ENCODE data around the gene CYB561. TPM values are rescaled to one million over a fixed set of nuclear protein-coding genes. Genes with fewer than 3 reads are reported as not detected.

CYB561 gene
- total and polyA plus RNA-seq, 9 of the 15 experiments (the other 6 are each of a cell fraction or from before 2014, with no cell fraction given): 4.0 to 30.8 (median 17.4) TPM

- H3K4me1 ChIP-seq (replicated peaks in 1 of 2; ENCODE audit: control insufficient read depth in 2 of 2, insufficient read depth in 2 of 2, low read length in 2 of 2): peaks cover 23 to 46% of the 10 kb centered on the region in 2 experiments
- H2AFZ ChIP-seq (ENCODE audit: low read depth, low read length): peak within 1 kb of the TSS; percentile 73
- WGBS (ENCODE audit: insufficient coverage, low coverage, missing lambda C conversion rate): 0% methylated on average over 1 of the region's 78 CpGs
- no peak within 1 kb of the TSS for H3K27ac ChIP-seq (ENCODE audit: extremely low read depth, low read depth, low read length)
- no peaks in the 10 kb centered on the region for H3K9me3 ChIP-seq (replicated peaks; ENCODE audit: control insufficient read depth, insufficient read depth, low read depth, low read length)
- no peaks in the 10 kb centered on the region for H4K20me1 ChIP-seq (replicated peaks; ENCODE audit: control insufficient read depth, insufficient read depth, low read length)
- DNase-seq (ENCODE audit: extremely low read depth in 1 of 4, low spot score in 3 of 4) (peak; percentile 69 to 82 (median 75)), ATAC-seq (peak; percentile 64), FAIRE-seq (no peak)
- intact Hi-C loops (cut with micrococcal nuclease) (no loop called here), in situ Hi-C loops (cut with MboI) (loop anchor here (5.0 kb wide), 1 partner anchor 55 kb away; no protein-coding TSS in a partner anchor)
- H3K4me3 ChIP-seq: peak within 1 kb of the TSS; percentile 45
- no peaks in the 10 kb centered on the region for H3K9me1 ChIP-seq (ENCODE audit: control insufficient read depth, insufficient read depth, low read length)
- POLR2A ChIA-PET: interaction anchor here (1.0 kb wide), 1 partner anchor 32 kb away, joined by 3 read pairs; no protein-coding TSS in a partner anchor
- no peaks in the 10 kb centered on the region for H3K36me3 ChIP-seq (ENCODE audit: control insufficient read depth, insufficient read depth, low read length)
- H3K9ac ChIP-seq (ENCODE audit: insufficient read depth in 1 of 2, low read depth in 2 of 2, low read length in 2 of 2): peak within 1 kb of the TSS in 1 of 2 experiments; percentile 87; a peak in 3 of 4 replicates
- H3K4me2 ChIP-seq (ENCODE audit: insufficient read depth, low read length): peak within 1 kb of the TSS; percentile 57
- BruUV-seq (replicated peaks): no TSS peak
- CTCF ChIA-PET (ENCODE audit: low intra/inter-chr PET ratio): interaction anchor here (1.0 to 4.3 kb wide), 2 partner anchors 30 to 52 kb away, joined by 3 to 35 read pairs; partner anchors contain the start of gene CYB561
- H3K79me2 ChIP-seq (ENCODE audit: control insufficient read depth, insufficient read depth, low read length): no peaks in the 10 kb centered on the region
- no peaks in the 10 kb centered on the region for H3K27me3 ChIP-seq (ENCODE audit: control insufficient read depth in 2 of 2, insufficient read depth in 2 of 2, low read length in 2 of 2)
- TF ChIP-seq EGR1 (conservative IDR thresholded peaks at IDR 0.05): peak; percentile 57
- TF ChIP-seq, protein P1, sequence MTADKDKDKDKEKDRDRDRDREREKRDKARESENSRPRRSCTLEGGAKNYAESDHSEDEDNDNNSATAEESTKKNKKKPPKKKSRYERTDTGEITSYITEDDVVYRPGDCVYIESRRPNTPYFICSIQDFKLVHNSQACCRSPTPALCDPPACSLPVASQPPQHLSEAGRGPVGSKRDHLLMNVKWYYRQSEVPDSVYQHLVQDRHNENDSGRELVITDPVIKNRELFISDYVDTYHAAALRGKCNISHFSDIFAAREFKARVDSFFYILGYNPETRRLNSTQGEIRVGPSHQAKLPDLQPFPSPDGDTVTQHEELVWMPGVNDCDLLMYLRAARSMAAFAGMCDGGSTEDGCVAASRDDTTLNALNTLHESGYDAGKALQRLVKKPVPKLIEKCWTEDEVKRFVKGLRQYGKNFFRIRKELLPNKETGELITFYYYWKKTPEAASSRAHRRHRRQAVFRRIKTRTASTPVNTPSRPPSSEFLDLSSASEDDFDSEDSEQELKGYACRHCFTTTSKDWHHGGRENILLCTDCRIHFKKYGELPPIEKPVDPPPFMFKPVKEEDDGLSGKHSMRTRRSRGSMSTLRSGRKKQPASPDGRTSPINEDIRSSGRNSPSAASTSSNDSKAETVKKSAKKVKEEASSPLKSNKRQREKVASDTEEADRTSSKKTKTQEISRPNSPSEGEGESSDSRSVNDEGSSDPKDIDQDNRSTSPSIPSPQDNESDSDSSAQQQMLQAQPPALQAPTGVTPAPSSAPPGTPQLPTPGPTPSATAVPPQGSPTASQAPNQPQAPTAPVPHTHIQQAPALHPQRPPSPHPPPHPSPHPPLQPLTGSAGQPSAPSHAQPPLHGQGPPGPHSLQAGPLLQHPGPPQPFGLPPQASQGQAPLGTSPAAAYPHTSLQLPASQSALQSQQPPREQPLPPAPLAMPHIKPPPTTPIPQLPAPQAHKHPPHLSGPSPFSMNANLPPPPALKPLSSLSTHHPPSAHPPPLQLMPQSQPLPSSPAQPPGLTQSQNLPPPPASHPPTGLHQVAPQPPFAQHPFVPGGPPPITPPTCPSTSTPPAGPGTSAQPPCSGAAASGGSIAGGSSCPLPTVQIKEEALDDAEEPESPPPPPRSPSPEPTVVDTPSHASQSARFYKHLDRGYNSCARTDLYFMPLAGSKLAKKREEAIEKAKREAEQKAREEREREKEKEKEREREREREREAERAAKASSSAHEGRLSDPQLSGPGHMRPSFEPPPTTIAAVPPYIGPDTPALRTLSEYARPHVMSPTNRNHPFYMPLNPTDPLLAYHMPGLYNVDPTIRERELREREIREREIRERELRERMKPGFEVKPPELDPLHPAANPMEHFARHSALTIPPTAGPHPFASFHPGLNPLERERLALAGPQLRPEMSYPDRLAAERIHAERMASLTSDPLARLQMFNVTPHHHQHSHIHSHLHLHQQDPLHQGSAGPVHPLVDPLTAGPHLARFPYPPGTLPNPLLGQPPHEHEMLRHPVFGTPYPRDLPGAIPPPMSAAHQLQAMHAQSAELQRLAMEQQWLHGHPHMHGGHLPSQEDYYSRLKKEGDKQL (CRISPR knock-in tag; IDR thresholded peaks at IDR 0.05; ENCODE audit: borderline replicate concordance): no peak
- no peak for TF ChIP-seq MTA3 (IDR thresholded peaks at IDR 0.05; ENCODE audit: borderline replicate concordance)
- no peak for TF ChIP-seq FOXJ2 (tag; IDR thresholded peaks at IDR 0.05)
- no peak for TF ChIP-seq ZNF347 (CRISPR knock-in tag; IDR thresholded peaks at IDR 0.05; ENCODE audit: low read depth)
- no peak for TF ChIP-seq RUNX1 (IDR thresholded peaks at IDR 0.05; ENCODE audit: low read depth)
- TF ChIP-seq ZNF699 (CRISPR knock-in tag; IDR thresholded peaks at IDR 0.05; ENCODE audit: insufficient replicate concordance): no peak
- TF ChIP-seq ZBTB43 (CRISPR knock-in tag; IDR thresholded peaks at IDR 0.05): no peak
- TF ChIP-seq, protein P2, sequence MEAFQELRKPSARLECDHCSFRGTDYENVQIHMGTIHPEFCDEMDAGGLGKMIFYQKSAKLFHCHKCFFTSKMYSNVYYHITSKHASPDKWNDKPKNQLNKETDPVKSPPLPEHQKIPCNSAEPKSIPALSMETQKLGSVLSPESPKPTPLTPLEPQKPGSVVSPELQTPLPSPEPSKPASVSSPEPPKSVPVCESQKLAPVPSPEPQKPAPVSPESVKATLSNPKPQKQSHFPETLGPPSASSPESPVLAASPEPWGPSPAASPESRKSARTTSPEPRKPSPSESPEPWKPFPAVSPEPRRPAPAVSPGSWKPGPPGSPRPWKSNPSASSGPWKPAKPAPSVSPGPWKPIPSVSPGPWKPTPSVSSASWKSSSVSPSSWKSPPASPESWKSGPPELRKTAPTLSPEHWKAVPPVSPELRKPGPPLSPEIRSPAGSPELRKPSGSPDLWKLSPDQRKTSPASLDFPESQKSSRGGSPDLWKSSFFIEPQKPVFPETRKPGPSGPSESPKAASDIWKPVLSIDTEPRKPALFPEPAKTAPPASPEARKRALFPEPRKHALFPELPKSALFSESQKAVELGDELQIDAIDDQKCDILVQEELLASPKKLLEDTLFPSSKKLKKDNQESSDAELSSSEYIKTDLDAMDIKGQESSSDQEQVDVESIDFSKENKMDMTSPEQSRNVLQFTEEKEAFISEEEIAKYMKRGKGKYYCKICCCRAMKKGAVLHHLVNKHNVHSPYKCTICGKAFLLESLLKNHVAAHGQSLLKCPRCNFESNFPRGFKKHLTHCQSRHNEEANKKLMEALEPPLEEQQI (IDR thresholded peaks at IDR 0.05): no peak
- TF ChIP-seq SMARCB1 (IDR thresholded peaks at IDR 0.05; ENCODE audit: insufficient read length, low read depth): no peak
- TF ChIP-seq ZC3H4 (CRISPR knock-in tag; IDR thresholded peaks at IDR 0.05; ENCODE audit: borderline replicate concordance): no peak
- TF ChIP-seq SNAPC5 (CRISPR knock-in tag; IDR thresholded peaks at IDR 0.05): no peak
Measured at GRCh38 chr17:63476854-63477479, 30.9 kb upstream of the CYB561 start, which contains the start of gene ACE. ACE (plus strand) TSS chr17:63477061; CDS start chr17:63477095, 34 bp downstream.
